Cardiac fibroblast (primary cell): ENCODE measurements around the gene ANKS1B.

Source experiments
- DNase-seq, 2 donors: peaks; one replicate each; pipeline versions ENCODE4 v3.0.0 to v3.0.0-alpha.2; 2010; ENCODE audit warnings: low read depth in 2 of 2
- H3K4me3 ChIP-seq, 2 donors: replicated peaks in 1 of 2; 1 replicate in 1 of 2; 2 replicates in 1 of 2; pipeline ENCODE4 v1.5.1; 2011; ENCODE audit warnings: low read depth in 2 of 2, low read length in 2 of 2, mild to moderate bottlenecking in 2 of 2, moderate library complexity in 1 of 2
- CTCF ChIP-seq: IDR thresholded peaks from one replicate; pipeline ENCODE4 v1.5.1; 2011; ENCODE audit warnings: low read depth, mild to moderate bottlenecking, low read length, inconsistent platforms

ANKS1B gene

GRCh38 chr12:99146185-99146584 lies 838.6 kb downstream of the ANKS1B start:
- peak in 1 of 2 donors; percentile 2 for DNase-seq
- H3K4me3 ChIP-seq: no peak overlapping the region

GRCh38 chr12:99142651-99143050 lies 842.1 kb downstream of the ANKS1B start:
- H3K4me3 ChIP-seq: no peak overlapping the region
- DNase-seq: no peak
- TF ChIP-seq CTCF: no peak

More at GRCh38 chr12:99146185-99146584, 838.6 kb downstream of the ANKS1B start:
- no peak for TF ChIP-seq CTCF

- TF ChIP-seq CTCF: no peak
- H3K4me3 ChIP-seq: no peak overlapping the region
- DNase-seq: no peak
Observed at GRCh38 chr12:99140017-99140720, 844.6 kb downstream of the ANKS1B start.

GRCh38 chr12:99138393-99138792 lies 846.3 kb downstream of the ANKS1B start:
- no peak overlapping the region for H3K4me3 ChIP-seq
- no peak for TF ChIP-seq CTCF

GRCh38 chr12:99137124-99137855 lies 847.4 kb downstream of the ANKS1B start:
- no peak overlapping the region for H3K4me3 ChIP-seq
- TF ChIP-seq CTCF: no peak
- no peak for DNase-seq

More at GRCh38 chr12:99138393-99138792, 846.3 kb downstream of the ANKS1B start:
- no peak for DNase-seq

- no peak for DNase-seq
- H3K4me3 ChIP-seq: no peak overlapping the region
- no peak for TF ChIP-seq CTCF
Observed at GRCh38 chr12:99136516-99136915, 848.2 kb downstream of the ANKS1B start.
